Hepatocyte (in vitro differentiated cells): ENCODE results near the gene H2AZ2.
"Not testable (repeated sequence)": the region's sequence is repeated elsewhere in the genome, so short reads cannot be mapped to it uniquely, and the experiment has no call there.

Experiments
- CTCF ChIP-seq: fragments of 200-600 bp; sonication (generic); IDR thresholded peaks from 2 replicates; pipeline ENCODE4 v1.5.1; 2016; ENCODE audit warnings: antibody characterized with exemption, mild to moderate bottlenecking; ENCODE audit not compliant: poor library complexity
- EZH2 ChIP-seq: fragments of 200-600 bp; sonication (generic); IDR thresholded peaks from 2 replicates; pipeline ENCODE4 v1.6.1; 2016; ENCODE audit warnings: antibody characterized with exemption, mild to moderate bottlenecking, borderline replicate concordance

DNA sequence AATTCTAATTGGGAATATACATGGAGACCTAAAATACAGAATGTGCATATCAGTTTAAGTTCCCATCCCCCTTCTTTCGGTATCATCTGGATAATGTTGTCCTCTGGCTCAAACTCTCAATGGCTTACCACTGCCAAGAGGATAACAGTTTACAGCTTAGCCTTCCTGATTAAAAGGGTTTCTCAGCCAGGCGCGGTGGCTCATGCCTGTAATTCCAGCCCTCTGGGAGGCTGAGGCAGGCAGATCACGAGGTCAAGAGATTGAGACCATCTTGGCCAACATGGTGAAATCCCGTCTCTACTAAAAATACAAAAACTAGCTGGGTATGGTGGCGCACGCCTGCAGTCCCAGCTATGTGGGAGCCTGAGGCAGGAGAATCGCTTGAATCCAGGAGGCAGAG is 5.2 kb downstream of the H2AZ2 start:
- TF ChIP-seq CTCF, EZH2: not testable (repeated sequence)
